ENCODE data around the gene ANO3.

The ANO3 gene

GRCh38 chr11:26359055-26359454, 27.1 kb downstream of the ANO3 start:
- no peak for DNase-seq (ENCODE audit: low read depth in 2 of 2)

GRCh38 chr11:26365284-26365683, 33.4 kb downstream of the ANO3 start:
- DNase-seq (ENCODE audit: low read depth in 2 of 2), result no peak

- DNase-seq (ENCODE audit: low read depth in 2 of 2), result no peak
These were observed 45.7 kb downstream of the ANO3 start for GRCh38 chr11:26377619-26378018.

- DNase-seq (ENCODE audit: low read depth in 2 of 2), result no peak
These were observed 67.4 kb downstream of the ANO3 start for GRCh38 chr11:26399336-26399735.

GRCh38 chr11:26410706-26411366, 78.9 kb downstream of the ANO3 start:
- no peak for DNase-seq (ENCODE audit: low read depth in 2 of 2)

- DNase-seq (ENCODE audit: low read depth in 2 of 2), result no peak
These were observed 81.0 kb downstream of the ANO3 start for GRCh38 chr11:26412955-26413354.

GRCh38 chr11:26418386-26418912, 86.5 kb downstream of the ANO3 start:
- no peak for DNase-seq (ENCODE audit: low read depth in 2 of 2)

GRCh38 chr11:26420331-26420730, 88.4 kb downstream of the ANO3 start:
- DNase-seq (ENCODE audit: low read depth in 2 of 2), result no peak

- no peak for DNase-seq (ENCODE audit: low read depth in 2 of 2)
These were observed 92.3 kb downstream of the ANO3 start for GRCh38 chr11:26424255-26424654.

- DNase-seq (ENCODE audit: low read depth in 2 of 2), result no peak
These were observed 107.9 kb downstream of the ANO3 start for GRCh38 chr11:26439854-26440253.

- no peak for DNase-seq (ENCODE audit: low read depth in 2 of 2)
These were observed 110.2 kb downstream of the ANO3 start for GRCh38 chr11:26442131-26442530.

- DNase-seq (ENCODE audit: low read depth in 2 of 2), result no peak
These were observed 111.7 kb downstream of the ANO3 start for GRCh38 chr11:26443617-26444016.

GRCh38 chr11:26457636-26458035, 125.7 kb downstream of the ANO3 start:
- no peak for DNase-seq (ENCODE audit: low read depth in 2 of 2)

- no peak for DNase-seq (ENCODE audit: low read depth in 2 of 2)
These were observed 133.3 kb downstream of the ANO3 start for GRCh38 chr11:26465274-26465673.

- DNase-seq (ENCODE audit: low read depth in 2 of 2), result no peak
These were observed 135.6 kb downstream of the ANO3 start for GRCh38 chr11:26467506-26467905.

GRCh38 chr11:26470992-26471391, 139.1 kb downstream of the ANO3 start:
- no peak for DNase-seq (ENCODE audit: low read depth in 2 of 2)

- no peak for DNase-seq (ENCODE audit: low read depth in 2 of 2)
These were observed 141.6 kb downstream of the ANO3 start for GRCh38 chr11:26473216-26474194.

- no peak for DNase-seq (ENCODE audit: low read depth in 2 of 2)
These were observed 142.5 kb downstream of the ANO3 start for GRCh38 chr11:26474401-26474800.

GRCh38 chr11:26477396-26477795, 145.5 kb downstream of the ANO3 start:
- DNase-seq (ENCODE audit: low read depth in 2 of 2), result no peak

- DNase-seq (ENCODE audit: low read depth in 2 of 2), result no peak
These were observed 146.8 kb downstream of the ANO3 start for GRCh38 chr11:26478710-26479109.

- DNase-seq (ENCODE audit: low read depth in 2 of 2), result no peak
These were observed 148.1 kb downstream of the ANO3 start for GRCh38 chr11:26480041-26480440.

- DNase-seq (ENCODE audit: low read depth in 2 of 2), result no peak
These were observed 151.2 kb downstream of the ANO3 start for GRCh38 chr11:26483108-26483507.

GRCh38 chr11:26490546-26490945, 158.6 kb downstream of the ANO3 start:
- DNase-seq (ENCODE audit: low read depth in 2 of 2), result no peak
